IPS DF 4.7 (cell line): ENCODE data around the gene SSH2.

Source experiments
- DNase-seq: peaks from one replicate; pipeline ENCODE4 v3.0.0-alpha.2; 2013; ENCODE audit warnings: low spot score; ENCODE audit errors: extremely low read depth

Gene SSH2

DNA sequence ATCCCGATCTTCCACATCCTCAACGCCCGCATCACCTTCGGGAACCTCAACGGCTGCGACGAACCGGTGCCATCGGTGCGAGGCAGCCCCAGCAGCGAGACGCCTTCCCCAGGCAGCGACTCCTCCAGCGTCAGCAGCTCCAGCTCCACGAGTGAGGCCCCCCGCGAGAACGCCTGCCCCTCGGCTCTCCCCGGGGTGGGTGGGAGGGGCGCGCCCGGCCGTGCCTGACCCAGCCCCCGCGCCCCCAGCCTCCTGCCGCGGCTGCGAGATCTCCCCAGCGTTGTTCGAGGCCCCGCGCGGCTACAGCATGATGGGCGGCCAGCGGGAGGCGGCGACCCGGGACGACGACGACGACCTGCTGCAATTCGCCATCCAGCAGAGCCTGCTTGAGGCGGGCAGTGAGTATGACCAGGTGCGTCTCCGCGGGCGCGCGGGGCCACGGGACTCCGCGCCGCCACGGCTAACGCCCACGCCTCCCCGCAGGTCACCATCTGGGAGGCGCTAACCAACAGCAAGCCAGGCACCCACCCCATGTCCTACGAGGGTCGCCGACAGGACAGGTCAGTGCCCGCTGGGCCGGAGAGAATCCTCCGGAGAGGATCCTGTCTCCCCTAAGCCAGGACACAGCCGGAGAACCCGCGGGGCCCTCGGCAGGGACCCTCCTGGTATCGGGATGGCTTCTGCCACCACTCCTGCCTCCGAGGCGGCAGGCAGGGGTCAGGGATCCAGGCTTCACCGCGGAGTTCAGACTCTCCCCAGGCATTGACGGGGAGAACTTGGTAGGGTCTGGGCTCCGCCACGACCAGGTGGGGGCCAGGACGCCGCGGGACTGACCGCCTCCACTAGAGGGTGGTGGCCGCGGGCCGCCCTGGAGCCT, 317.4 kb downstream of the SSH2 start:
- DNase-seq = no peak

DNA sequence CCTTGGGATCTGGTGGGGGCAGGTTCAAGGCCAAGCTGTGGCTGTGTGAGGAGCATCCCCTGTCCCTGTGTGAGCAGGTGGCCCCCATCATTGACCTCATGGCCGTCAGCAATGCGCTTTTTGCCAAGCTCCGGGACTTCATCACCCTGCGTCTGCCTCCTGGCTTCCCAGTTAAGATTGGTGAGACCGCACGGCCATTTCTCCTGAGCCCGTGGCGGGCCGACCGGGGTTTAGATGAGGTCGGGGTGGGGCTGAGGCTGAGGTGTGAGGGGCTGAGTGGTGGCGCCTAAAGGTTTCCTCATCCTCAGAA, 318.0 kb downstream of the SSH2 start:
- no peak for DNase-seq

DNA sequence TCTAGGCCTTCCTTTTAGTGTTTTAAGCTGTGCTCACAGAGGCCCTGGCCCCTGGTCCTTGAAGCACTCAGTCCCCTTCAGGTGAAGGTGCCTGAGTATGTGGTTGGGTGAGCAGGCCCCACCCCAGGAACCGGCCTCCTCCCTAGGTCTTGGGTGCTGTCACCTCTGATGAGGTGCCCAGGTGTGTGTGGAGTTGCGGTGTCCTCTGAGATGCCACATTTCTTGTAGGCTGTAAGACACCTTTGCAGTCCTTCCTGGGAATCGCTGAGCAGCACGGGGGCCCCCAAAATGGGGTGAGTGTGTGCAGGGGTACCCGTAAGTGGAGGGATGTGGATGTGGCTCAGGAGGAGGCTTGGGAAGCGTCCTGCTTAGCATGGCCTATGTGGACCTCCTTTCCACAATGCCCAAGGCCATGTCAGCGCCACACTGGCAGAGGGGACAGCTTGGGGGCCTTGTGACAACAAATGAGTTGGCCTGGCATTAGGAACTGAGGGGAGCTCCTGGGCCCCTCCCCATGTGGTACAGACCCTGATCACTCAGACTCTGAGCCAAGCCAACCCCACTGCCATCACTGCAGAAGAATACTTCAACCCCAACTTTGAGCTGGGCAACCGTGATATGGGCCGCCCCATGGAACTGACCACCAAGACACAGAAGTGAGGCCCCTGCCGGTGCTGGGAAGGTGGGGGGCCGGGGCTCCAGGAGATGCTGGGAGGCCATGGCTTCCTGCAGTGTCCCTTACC, 318.5 kb downstream of the SSH2 start:
- no peak for DNase-seq

DNA sequence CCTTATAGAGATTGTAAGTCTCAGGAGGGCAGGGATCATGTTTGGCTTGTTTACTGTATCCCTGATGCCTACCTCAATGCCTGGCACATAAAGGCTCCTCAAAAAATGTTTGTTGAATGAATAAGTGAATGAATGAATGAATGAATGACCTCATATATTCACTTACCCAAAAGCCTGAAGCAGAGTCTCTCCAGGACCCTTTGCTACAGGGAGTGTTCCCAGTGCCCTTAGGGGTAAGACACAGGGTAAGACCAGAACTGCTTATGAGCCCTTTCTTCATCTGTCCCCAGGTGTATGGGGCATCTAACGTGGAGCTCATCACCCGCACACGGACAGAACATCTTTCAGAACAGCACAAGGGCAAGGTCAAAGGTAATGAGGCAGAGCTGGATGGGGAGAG, 319.6 kb downstream of the SSH2 start:
- DNase-seq = no peak

DNA sequence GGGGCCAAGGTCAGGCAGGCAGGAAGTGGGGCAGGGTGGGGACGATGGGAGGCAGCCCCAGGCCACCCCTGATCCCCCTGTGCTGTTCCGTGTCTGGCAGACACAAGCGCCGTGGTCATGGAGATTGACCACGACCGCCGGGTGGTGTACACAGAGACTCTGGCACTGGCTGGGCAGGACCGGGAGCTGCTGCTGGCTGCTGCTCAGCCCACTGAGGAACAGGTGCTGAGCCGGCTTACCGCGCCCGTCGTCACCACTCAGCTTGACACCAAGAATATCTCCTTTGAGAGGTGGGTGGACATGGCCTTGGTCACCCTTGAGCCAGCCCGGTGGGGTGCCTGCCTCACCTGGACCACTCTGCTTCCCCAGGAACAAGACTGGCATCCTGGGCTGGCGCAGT, 321.0 kb downstream of the SSH2 start:
- DNase-seq = no peak

DNA sequence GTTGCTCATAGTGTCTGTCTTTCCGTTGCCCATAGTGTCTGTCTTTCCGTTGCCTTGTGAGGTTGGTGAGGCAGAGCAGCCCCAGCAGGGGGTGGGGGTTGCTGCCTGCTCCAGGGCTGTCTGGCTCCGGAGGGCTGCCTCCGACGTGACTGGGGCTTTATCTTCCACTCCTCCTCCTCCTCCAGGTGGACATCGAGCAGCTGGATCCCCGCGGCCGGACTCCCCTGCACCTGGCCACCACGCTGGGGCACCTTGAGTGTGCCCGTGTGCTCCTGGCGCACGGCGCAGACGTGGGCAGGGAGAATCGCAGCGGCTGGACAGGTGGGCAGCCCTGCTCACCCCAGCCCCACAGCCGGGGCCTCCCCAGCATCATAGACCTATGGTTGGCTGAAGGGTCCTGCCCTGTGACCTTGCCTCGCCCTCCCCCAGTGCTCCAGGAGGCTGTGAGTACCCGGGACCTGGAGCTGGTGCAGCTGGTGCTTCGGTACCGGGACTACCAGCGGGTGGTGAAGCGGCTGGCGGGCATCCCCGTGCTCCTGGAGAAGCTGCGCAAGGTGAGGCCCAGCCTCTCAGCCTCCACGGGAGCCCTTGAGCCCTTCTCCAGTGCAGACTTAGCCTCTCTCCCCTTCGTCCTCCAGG, 322.4 kb downstream of the SSH2 start:
- DNase-seq = no peak

DNA sequence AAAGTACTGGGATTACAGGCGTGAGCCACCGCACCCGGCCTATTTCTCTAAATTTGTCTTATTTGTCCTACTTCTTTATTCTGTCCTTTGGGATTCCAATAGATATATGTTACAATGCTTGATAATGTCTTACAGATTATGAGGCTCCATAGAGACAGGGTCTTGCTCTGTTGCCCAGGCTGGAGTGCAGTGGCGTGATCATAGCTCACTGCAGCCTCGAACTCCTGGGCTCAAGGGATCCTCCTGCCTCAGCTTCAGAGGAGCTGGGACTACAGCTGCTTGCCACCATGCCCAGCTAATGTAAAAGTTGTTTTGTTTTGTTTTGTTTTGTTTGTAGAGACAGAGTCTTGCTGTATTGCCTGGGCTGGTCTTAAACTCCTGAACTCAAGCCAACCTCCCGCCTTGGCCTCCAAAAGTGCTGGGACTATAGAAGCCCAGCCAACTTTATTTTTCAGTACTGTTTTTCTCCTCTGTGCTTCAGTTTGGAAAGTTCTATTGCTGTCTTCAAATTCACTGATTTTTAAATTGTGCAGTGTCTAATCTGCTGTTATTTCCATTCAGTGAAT, 326.8 kb downstream of the SSH2 start:
- no peak for DNase-seq

DNA sequence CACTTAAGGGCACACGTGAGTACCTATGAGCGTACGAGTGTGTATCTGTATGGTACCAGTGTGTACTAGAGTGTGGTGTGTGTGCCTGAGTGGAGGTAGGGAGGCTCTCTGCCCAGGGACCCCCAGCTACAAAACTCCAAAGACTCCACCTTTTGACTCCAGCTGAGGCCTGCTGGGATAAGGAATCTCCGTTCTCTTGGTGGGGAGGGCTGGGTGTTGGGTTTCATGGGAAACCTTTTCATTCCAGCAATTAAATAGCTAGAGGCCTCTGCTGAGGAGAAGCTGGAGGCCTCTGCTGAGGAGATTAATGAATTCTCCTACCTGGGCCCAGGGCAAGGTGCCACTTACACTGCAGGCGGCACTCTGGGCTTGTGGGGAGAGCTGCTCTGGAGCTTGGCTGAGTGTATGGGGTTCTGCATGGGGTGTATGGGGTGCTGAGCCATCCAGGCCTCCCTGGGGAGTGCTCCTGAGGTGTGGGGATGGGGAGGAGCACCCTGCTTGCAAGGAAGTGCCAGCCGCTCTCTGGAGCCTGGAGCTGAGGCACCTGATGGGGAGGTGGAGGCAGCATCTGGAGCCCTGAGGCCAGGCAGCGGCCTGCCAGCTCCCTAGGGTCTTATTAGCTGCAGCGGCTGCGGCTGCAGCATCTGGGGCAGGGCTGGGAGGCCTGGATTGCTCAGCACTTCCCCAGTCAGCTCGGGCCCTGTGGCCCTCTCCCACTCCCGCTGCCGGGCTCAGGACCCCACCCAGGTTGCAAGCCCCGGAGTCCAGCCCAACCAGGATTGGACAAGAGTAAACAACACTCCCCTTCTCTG, 332.5 kb downstream of the SSH2 start:
- DNase-seq = no peak

DNA sequence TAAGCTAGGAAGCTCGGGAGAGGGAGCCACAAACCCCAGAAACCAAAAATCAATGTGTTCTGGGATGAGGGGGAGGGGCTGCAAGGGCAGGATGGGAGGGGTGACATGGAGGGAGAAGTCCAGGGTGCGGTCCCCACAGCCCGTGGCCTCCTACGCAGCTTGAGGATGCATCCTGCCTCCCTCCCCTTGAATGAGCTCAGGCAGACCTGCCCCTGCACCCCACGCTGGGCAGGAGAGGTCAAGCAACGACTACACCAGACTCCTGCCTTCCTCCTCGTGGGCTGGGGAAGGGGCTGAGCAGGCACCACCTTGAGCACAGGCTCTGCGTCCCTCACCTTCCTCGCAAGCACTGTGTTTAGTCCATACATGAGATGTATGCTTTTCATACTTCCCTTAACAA, 333.2 kb downstream of the SSH2 start:
- DNase-seq = no peak

DNA sequence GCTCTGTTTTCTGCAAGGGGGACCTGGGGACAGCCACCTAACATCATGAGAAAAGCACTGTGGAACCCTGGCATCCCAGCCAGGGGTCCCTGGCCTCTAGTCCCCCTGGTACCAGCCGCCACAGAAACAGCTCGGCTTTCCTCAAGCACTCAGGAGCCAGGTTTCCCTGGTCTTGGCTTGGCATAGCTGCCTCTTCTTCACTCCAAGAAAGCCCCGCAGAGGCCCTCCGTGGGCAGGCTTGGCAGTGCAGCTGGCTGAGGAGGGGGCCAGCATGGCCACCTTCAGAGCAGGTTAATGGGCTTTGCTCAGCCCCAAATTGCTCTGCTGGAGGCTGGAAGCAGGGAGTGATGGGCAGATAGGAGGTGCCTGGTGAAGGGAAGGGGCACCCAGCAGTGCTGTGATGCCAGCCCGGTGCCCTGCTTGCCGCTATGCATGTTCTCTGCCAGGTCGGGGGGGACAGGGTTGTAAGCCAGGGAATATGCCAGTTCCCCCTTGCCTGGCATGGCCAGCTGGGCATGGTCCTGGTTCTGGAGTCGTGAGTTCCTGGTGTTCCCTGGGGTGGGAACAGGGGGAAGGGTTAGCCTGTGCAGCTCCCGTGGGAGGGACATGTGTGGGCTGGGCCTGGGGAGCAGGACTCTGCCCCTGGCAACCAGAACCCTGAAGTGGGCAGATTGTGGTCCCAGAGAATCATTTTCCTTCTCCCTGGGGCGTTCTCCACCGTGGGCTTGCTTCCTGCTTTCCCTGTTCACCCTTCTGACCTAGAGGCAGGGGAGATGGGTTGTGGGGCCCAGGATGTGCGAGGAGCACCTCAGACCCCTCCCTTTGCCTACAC, 333.9 kb downstream of the SSH2 start:
- DNase-seq = no peak

DNA sequence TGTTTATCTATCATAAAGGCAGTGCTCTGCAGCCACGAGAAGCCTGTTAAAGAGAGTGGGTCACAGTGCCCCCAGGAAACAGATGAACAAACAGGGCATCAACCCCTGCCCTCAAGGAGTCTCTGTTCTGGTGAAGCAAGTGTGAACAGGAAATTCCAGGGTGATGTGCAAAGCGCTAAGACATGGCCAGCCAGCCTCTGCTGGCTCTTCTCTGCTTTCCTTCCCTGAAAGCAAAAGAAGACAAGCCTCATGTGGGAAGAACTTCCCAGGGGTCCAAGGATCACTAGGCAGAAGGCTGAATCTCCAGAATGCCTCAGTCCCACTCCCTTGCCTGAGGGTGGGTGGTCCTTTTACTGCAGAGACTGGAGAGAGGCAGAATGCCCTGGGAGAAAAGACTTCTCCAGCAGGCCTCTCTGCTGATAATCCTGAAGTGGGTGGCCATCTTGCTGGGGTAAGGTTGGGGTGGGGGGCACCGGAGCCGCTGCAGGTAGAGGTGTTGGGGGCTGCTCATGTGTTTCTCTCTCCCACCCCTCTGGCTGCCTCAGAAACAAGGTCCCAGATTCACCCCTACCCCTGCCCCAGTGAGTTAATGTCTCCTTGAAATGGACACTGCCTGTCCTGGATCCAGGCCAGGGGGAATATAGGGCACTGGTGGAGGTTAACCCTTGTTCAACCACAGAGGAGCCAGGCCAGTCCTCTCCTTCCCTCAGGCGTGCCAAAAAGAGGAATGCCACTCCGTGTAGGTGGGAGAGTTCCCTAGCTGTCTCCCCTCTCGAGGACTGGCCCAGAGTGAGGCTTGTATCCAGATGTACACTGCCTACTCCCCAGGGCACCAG, 334.7 kb downstream of the SSH2 start:
- DNase-seq = no peak

DNA sequence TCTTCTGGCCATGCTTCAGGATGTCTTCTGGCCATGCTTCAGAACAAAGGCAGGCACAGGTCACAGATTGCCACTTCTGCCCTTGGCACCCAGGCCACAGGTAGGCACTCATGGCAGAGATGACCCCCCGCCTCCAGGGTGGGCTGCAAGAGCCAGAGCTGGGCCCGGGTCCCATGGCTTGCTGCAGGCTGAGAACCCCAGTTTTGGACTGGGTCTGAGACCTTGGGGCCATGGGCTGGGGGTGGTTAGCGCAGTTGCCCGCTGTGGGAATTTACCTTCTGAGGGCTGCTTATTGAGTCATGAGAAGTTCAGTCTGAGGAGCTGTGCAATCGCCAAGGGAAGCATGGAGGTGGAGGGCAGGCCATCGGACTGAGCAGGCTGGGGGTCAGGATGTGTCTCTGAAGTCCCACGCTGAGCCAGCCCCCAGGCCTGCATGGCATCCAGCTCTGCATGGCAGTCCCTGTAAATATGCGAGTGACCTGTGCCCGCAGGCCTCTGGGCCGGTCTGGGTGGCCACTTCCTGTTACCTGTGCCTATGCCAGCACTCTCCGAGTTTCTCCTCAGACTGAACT, 335.4 kb downstream of the SSH2 start:
- no peak for DNase-seq

DNA sequence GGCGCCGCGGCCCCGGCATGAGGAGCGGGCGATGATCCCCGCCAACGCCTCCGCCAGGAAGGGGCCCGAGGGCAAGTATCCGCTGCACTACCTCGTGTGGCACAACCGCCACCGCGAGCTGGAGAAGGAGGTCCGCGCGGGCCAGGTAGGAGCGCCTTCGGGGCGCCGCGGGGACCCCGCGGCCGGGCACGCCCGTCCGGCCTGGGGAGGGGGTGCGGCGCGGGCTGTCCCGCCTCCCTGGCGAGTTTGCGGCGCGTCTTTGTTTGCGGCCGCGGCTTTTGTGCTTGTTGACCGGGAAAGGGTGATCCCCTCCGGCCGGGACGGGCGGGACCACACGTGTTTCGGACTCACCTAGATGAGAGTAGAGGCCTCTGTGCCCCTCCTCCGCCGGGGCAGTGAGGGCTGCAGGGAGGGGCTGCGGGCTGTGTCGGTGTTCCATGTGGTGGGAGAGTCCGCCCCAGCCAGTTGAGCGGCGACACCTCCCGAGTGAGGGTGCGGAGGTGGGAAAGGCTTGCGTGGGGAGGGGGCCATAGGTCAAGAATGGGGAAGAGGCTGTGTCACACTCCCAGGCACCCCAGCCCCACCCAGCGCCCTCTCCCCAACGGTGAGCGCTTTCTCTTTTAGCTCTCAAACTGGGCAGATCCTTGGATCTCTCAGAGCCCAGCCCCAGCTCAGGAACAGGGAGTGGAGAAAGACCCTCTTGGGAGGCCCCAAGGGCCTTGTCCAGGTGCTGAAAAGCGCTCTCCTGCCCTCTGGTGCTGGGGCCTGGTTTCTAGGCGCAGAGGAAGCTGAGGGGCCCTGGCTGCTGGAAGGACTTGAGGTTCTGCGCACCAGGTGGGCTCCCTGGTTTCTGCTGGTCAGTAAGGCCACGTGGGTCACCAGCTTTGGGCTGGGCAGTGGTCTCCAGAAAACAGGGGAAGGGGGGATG, 336.2 kb downstream of the SSH2 start:
- DNase-seq = no peak

DNA sequence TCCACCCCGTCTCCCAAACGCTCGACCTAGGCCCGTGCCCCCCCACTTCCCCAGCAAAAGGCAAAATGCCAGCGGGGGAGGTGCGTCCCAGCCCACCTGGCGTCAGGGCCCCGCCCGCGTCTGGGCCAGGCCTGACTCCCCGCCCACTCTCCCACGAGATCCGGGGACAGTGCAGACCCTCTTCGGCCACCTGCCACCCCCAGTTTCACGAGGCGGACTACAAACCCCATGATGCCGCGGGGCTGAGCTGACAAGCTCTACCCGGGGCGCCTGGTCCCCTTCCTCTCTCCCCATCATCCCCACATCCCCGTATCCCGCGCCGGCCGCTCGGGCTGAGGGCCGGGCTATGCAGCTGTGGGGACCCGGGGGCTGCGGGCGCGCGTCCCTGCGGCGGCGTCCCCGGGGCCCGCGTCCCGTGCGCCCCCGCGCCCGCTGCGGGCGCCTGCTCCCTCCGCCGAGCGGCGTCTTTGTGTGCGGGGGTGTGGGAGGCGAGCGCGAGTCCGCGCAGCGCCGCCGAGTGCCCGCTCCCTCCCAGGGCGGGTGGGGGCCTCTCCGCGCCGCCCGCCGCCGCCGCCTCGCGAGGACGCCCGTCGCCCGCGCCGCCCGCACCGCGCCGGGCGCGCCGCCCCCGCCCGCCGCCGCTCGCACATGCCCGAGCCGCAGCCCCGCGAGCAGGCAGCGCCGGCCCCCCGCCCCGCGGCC, 337.0 kb downstream of the SSH2 start, which contains the start of gene ANKRD13B:
ANKRD13B (plus strand) TSS at position 283 of the 702 bp plus-strand sequence. CDS start 490 bp downstream, outside the sequence.
- no peak for DNase-seq

DNA sequence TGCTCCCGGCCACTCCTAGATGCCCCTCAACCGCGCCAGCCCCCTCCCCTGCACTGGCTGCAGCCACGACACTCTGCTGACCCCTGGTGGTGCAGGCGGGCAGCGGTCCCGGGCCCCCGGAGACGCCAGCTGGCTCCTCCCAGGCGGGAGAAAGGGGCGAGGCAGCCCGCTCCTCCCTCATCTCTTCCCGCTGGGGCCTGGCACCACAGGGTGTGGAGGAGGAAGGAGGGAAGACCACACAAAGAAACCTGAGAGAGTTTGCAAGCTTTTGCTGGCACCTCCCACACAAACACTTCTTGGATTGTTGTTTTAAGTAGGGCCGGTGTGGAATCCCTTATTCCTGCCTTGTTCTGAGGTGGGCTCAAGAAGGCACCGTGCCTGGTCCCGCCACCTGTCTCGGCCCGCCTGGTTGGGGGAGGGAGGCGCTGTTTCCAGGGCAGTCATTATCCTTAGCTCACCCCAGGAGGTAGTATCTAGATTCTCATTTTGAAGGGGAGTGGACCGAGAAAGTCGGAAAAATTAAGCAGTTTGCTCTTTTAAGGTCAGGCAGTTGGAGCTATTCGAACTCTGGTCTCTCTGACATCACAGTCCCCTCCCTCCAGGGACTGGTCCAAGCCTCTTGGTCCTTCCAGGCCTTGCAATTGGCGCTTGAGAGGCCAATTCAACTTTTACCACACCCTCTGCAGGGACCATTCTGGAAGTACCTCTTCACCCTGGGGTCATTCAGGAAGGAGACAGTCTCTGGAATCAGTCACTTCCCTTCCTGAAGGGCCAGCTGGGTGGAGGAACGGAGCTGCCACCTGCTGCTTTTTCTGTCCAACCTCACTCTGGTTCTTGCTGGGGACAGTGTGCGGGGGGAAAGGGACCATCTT, 338.1 kb downstream of the SSH2 start:
- DNase-seq = no peak

DNA sequence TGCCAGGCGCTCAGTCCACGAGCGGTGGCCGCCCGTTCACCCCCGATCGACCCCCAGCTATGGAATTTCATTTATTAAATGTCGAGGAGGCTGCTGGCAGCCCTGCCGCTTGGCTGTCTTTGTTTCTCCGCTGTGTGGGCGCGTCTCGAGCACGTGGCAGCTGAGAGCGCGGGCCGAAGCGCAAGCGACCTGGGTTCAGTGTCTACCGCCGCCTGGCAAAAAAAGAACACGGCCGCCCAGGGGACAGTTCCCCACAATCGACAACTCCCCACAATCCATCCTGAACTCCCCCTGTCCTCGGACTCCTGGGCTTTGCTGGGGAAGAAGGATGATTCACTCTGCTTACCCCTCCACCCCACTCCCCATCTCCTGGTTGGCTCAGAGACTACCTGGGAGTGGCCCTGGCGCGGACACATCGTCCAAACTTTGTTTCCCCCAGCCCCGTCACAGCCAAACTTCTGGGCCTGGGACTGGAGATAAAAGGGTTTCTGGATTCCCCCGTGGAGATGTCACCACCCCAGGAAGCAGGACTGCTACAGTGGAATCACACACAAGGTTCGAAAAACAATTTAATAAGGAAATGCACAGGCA, 338.8 kb downstream of the SSH2 start:
- no peak for DNase-seq
